ENCODE results near the gene CCDC8.

The CCDC8 gene

GRCh38 chr19:46361915-46362314 is 51.4 kb downstream of the CCDC8 start:
- in situ Hi-C loops (cut with MboI; ENCODE audit: low sequenced_read_pairs), result no loop called here
